ENCODE measurements around the gene PBX2. TPM values are rescaled to one million over a fixed set of nuclear protein-coding genes. Genes with fewer than 3 reads are reported as not detected.

PBX2 gene
- total and polyA plus RNA-seq, 11 donors = 25.3 to 60.4 (median 39.7) TPM

- 81 to 86% (median 85%) methylated on average over 10 of the region's 10 CpGs for WGBS, 4 donors
- Histone ChIP-seq H3K27ac (no peak overlapping the region), H3K4me3 (no peak overlapping the region), H3K36me3 (peaks cover 0 to 78% (median 26%) of the 10 kb centered on the region in 9 donors), H3K27me3 (no peaks in the 10 kb centered on the region), H3K4me1 (no peaks in the 10 kb centered on the region), H3K9me3 (no peaks in the 10 kb centered on the region)
- DNase-seq (no peak), ATAC-seq (no peak)
- TF ChIP-seq CTCF (IDR thresholded peaks at IDR 0.05) (no peak), POLR2A (IDR thresholded peaks at IDR 0.05) (no peak)
- intact Hi-C loops (cut with DNase I) = no loop called here
These were observed 26.3 kb upstream of the PBX2 start for GRCh38 chr6:32216285-32216684.

GRCh38 chr6:32215617-32216016 lies 25.6 kb upstream of the PBX2 start:
- H3K27me3 ChIP-seq = no peaks in the 10 kb centered on the region

GRCh38 chr6:32214126-32214525 lies 24.1 kb upstream of the PBX2 start:
- no peak overlapping the region for H3K27ac ChIP-seq
- no peaks in the 10 kb centered on the region for H3K9me3 ChIP-seq
- no peaks in the 10 kb centered on the region for H3K4me1 ChIP-seq
- no peaks in the 10 kb centered on the region for H3K27me3 ChIP-seq
- no peak overlapping the region for H3K4me3 ChIP-seq
- WGBS, 4 donors = 74 to 90% (median 86%) methylated on average over 3 of the region's 3 CpGs
- intact Hi-C loops (cut with DNase I) = no loop called here
- DNase-seq = no peak
- ATAC-seq = no peak
- peaks cover 0 to 70% (median 23%) of the 10 kb centered on the region in 9 donors for H3K36me3 ChIP-seq
- TF ChIP-seq POLR2A (IDR thresholded peaks at IDR 0.05) (no peak), CTCF (IDR thresholded peaks at IDR 0.05) (no peak)

More at GRCh38 chr6:32215617-32216016, 25.6 kb upstream of the PBX2 start:
- TF ChIP-seq CTCF (IDR thresholded peaks at IDR 0.05) = no peak
- no peak for TF ChIP-seq POLR2A (IDR thresholded peaks at IDR 0.05)
- Histone ChIP-seq H3K36me3 (peaks cover 0 to 75% (median 22%) of the 10 kb centered on the region in 9 donors), H3K9me3 (no peaks in the 10 kb centered on the region), H3K4me1 (no peaks in the 10 kb centered on the region), H3K27ac (no peak overlapping the region), H3K4me3 (no peak overlapping the region)
- ATAC-seq (no peak), DNase-seq (no peak)
- intact Hi-C loops (cut with DNase I) = no loop called here
- 91 to 99% (median 96%) methylated on average over 4 of the region's 4 CpGs for WGBS, 4 donors

- WGBS, 4 donors = 79 to 92% (median 85%) methylated on average over 6 of the region's 6 CpGs
- H3K4me3 ChIP-seq = no peak overlapping the region
- H3K27me3 ChIP-seq = no peaks in the 10 kb centered on the region
- no peaks in the 10 kb centered on the region for H3K4me1 ChIP-seq
- ATAC-seq (peak in 1 of 4 donors; percentile 27), DNase-seq (no peak)
- peaks cover 0 to 70% (median 23%) of the 10 kb centered on the region in 9 donors for H3K36me3 ChIP-seq
- TF ChIP-seq CTCF (IDR thresholded peaks at IDR 0.05) (no peak), POLR2A (IDR thresholded peaks at IDR 0.05) (no peak)
- intact Hi-C loops (cut with DNase I) = no loop called here
- no peak overlapping the region for H3K27ac ChIP-seq
- H3K9me3 ChIP-seq = no peaks in the 10 kb centered on the region
These were observed 23.6 kb upstream of the PBX2 start for GRCh38 chr6:32213649-32214048.

All from heart left ventricle (tissue), 16 donors.